Measurements from ENCODE around the gene OTX2. TPM values are rescaled to one million over a fixed set of nuclear protein-coding genes. Genes with fewer than 3 reads are reported as not detected.
A peak's percentile ranks its signal among the peaks of the same experiment; 100 is the strongest.

The OTX2 gene
- total and polyA plus RNA-seq, 2 of the 13 experiments (the other 11 are each of a cell fraction or from before 2014, with no cell fraction given), result not detected

DNA sequence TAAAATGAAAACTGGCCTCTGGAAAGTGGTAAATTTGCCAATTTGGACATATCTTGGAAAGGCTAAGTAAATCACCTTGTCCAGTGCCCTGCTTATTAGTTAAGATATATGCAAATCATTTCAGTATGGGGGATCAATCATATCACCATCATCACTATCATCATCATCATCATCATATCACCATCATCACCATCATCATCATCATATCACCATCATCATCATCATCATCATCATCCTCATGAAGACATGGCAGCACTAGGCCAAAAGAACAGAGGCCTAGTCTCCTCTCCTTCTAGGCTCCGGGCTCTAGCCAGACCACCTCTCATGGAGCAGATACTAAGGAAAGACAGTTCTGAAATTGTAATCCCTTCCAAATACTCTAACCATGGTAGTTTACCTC is 20.3 kb downstream of the OTX2 start:
- Histone ChIP-seq H3K9me3 (ENCODE audit: low read length) (no peaks in the 10 kb centered on the region), H3K27me3 (ENCODE audit: control insufficient read depth in 1 of 2, insufficient read depth in 2 of 2, low read length in 2 of 2) (0 out of 5 replicates have a peak, but pooled peaks cover 0 to 11% of the 10 kb centered on the region in 2 experiments), H3K36me3 (replicated peaks in 1 of 2; ENCODE audit: control insufficient read depth in 1 of 2, insufficient read depth in 2 of 2, low read length in 2 of 2) (no peaks in the 10 kb centered on the region), H3K27ac (ENCODE audit: extremely low read length, insufficient read depth, low read length) (no peak overlapping the region), H3K9ac (ENCODE audit: insufficient read depth, low read depth, low read length) (no peak overlapping the region), H3K4me2 (ENCODE audit: low read depth, low read length) (no peak overlapping the region), H4K20me1 (ENCODE audit: insufficient read depth, low read length) (no peaks in the 10 kb centered on the region), H2AFZ (ENCODE audit: low read length) (no peak overlapping the region), H3K4me3 (replicated peaks in 1 of 3; ENCODE audit: insufficient read depth in 1 of 3, low read depth in 2 of 3, low read length in 3 of 3) (no peak overlapping the region), H3K4me1 (ENCODE audit: insufficient read depth, low read length) (no peaks in the 10 kb centered on the region), H3K79me2 (ENCODE audit: insufficient read depth, low read length) (no peaks in the 10 kb centered on the region)
- ChIA-PET CTCF (ENCODE audit: low intra/inter-chr PET ratio, low total read pairs) (no interaction called here), POLR2A (no interaction called here)
- no peak for DNase-seq (ENCODE audit: low spot score)
- no peak for FAIRE-seq
- no TSS peak for BruUV-seq (replicated peaks)
- in situ Hi-C loops (cut with HindIII; ENCODE audit: extremely low pct_ligation_motif_present, low pct_unique_long_range_greater_than_20kb) (no loop called here), intact Hi-C loops (cut with micrococcal nuclease; ENCODE audit: unreplicated experiment) (no loop called here)
- TF ChIP-seq, protein P1, sequence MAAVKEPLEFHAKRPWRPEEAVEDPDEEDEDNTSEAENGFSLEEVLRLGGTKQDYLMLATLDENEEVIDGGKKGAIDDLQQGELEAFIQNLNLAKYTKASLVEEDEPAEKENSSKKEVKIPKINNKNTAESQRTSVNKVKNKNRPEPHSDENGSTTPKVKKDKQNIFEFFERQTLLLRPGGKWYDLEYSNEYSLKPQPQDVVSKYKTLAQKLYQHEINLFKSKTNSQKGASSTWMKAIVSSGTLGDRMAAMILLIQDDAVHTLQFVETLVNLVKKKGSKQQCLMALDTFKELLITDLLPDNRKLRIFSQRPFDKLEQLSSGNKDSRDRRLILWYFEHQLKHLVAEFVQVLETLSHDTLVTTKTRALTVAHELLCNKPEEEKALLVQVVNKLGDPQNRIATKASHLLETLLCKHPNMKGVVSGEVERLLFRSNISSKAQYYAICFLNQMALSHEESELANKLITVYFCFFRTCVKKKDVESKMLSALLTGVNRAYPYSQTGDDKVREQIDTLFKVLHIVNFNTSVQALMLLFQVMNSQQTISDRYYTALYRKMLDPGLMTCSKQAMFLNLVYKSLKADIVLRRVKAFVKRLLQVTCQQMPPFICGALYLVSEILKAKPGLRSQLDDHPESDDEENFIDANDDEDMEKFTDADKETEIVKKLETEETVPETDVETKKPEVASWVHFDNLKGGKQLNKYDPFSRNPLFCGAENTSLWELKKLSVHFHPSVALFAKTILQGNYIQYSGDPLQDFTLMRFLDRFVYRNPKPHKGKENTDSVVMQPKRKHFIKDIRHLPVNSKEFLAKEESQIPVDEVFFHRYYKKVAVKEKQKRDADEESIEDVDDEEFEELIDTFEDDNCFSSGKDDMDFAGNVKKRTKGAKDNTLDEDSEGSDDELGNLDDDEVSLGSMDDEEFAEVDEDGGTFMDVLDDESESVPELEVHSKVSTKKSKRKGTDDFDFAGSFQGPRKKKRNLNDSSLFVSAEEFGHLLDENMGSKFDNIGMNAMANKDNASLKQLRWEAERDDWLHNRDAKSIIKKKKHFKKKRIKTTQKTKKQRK (IDR thresholded peaks at IDR 0.05; ENCODE audit: low read length), result no peak
- TF ChIP-seq KLF9 (CRISPR knock-in tag; IDR thresholded peaks at IDR 0.05; ENCODE audit: low read depth) (no peak), WIZ (CRISPR knock-in tag; IDR thresholded peaks at IDR 0.05) (no peak), RARA (CRISPR knock-in tag; IDR thresholded peaks at IDR 0.05) (no peak), PLSCR1 (CRISPR knock-in tag; IDR thresholded peaks at IDR 0.05; ENCODE audit: borderline replicate concordance) (no peak), CREB1 (IDR thresholded peaks at IDR 0.05) (peak; percentile 90), CREB1 (CRISPR knock-in tag; IDR thresholded peaks at IDR 0.05) (no peak), RXRB (CRISPR knock-in tag; IDR thresholded peaks at IDR 0.05; ENCODE audit: borderline replicate concordance) (no peak)
- ATAC-seq, result no peak
- WGBS (ENCODE audit: low lambda C conversion rate), result 60% methylated on average over 1 of the region's 1 CpG

Data from HepG2 (cell line).